Keratinocyte (primary cell): ENCODE measurements around the gene AHNAK2.
"Not testable (repeated sequence)": the region's sequence is repeated elsewhere in the genome, so short reads cannot be mapped to it uniquely, and the experiment has no call there.

Experiments used
- CTCF ChIP-seq, 3 experiments: IDR thresholded peaks in 1 of 3; conservative IDR thresholded peaks in 1 of 3; optimal IDR thresholded peaks in 1 of 3; 2 replicates in 2 of 3; 3 replicates in 1 of 3; pipeline versions ENCODE3 to v1.5.1; 2011; ENCODE audit warnings: low read length in 3 of 3, mild to moderate bottlenecking in 3 of 3, moderate library complexity in 2 of 3, control low read depth in 1 of 3, inconsistent platforms in 1 of 3; ENCODE audit not compliant: insufficient read depth in 2 of 3; ENCODE audit errors: extremely low read depth in 1 of 3
- EZH2 ChIP-seq: IDR thresholded peaks from one replicate; pipeline ENCODE4 v1.6.1; 2012; ENCODE audit warnings: inconsistent platforms, mild to moderate bottlenecking, low read length, moderate library complexity

GRCh38 chr14:104944016-104944308 lies 34.2 kb downstream of the AHNAK2 start:
- TF ChIP-seq CTCF (optimal IDR thresholded peaks at IDR 0.05 in 1 of 3, IDR thresholded peaks at IDR 0.05 in 1 of 3, conservative IDR thresholded peaks at IDR 0.05 in 1 of 3; ENCODE audit: extremely low read depth in 1 of 3, insufficient read depth in 2 of 3, low read length in 3 of 3); EZH2: not testable (repeated sequence)
